Heart right ventricle (tissue), 16 donors: ENCODE data around the gene NPAS3. TPM values are rescaled to one million over a fixed set of nuclear protein-coding genes. Genes with fewer than 3 reads are reported as not detected.

ENCODE experiments used
- ATAC-seq, 8 donors: fragments of 200-7000 bp; cut with Tn5 transposase; one replicate each; pipeline ENCODE4 v1.9.1; 2020; ENCODE audit warnings: mild to moderate bottlenecking in 8 of 8, moderate library complexity in 8 of 8, moderate number of reproducible peaks in 1 of 8
- DNase-seq, 2 donors: peaks; one replicate each; pipeline ENCODE4 v3.0.0-alpha.2; 2020
- H3K27ac ChIP-seq, 10 donors: fragments of 200-600 bp; sonication (generic) in 2 of 10; one replicate each; pipeline versions ENCODE4 v1.5.0 to v1.8.0; 2020 to 2022; ENCODE audit warnings: mild to moderate bottlenecking in 3 of 10
- H3K27me3 ChIP-seq, 7 donors: fragments of 200-600 bp; one replicate each; pipeline ENCODE4 v1.8.0; 2021 to 2022; ENCODE audit warnings: mild to moderate bottlenecking in 2 of 7
- H3K36me3 ChIP-seq, 9 donors: fragments of 200-600 bp; sonication (generic) in 1 of 9; one replicate each; pipeline versions ENCODE4 v1.5.0 to v1.8.0; 2020 to 2022; ENCODE audit warnings: mild to moderate bottlenecking in 2 of 9
- H3K4me1 ChIP-seq, 9 donors: fragments of 200-600 bp; sonication (generic) in 1 of 9; one replicate each; pipeline versions ENCODE4 v1.5.0 to v1.8.0; 2020 to 2022; ENCODE audit warnings: mild to moderate bottlenecking in 4 of 9
- H3K4me3 ChIP-seq, 10 donors: fragments of 200-600 bp; sonication (generic) in 2 of 10; one replicate each; pipeline versions ENCODE4 v1.5.0 to v1.8.0; 2020 to 2022; ENCODE audit warnings: mild to moderate bottlenecking in 7 of 10, moderate library complexity in 2 of 10
- H3K9me3 ChIP-seq, 11 donors: fragments of 200-600 bp in 10 of 11; sonication (generic) in 2 of 11; one replicate each; pipeline versions ENCODE4 v1.5.0 to v1.8.0; 2013 to 2022; ENCODE audit warnings: mild to moderate bottlenecking in 2 of 11, control low read depth in 1 of 11, moderate library complexity in 1 of 11
- WGBS, 2 donors: extraction: QIAGEN DNeasy Blood & Tissue Kit; methylation state at CpG; one replicate each; pipeline ENCODE4 v1.1.7; 2013; ENCODE audit warnings: inconsistent platforms in 1 of 2; 5-methylcytosine and 5-hydroxymethylcytosine counted together
- intact Hi-C, 10 donors: fragments of 100-400 bp; cut with DNase I; formaldehyde crosslinking; loops; one replicate each; pipeline versions ENCODE4 v1.11.1 to v1.14.2; 2022
- polyA plus RNA-seq, 2 donors: library from polyadenylated mRNA; stranded (reverse); fragments of 200-250 nt; gene quantifications; one replicate each; pipeline ENCODE4 v1.2.3, GENCODE V29; 2013
- total RNA-seq, 10 donors: library from RNA; stranded (reverse); fragmentation: NEBNext Ultra II Directional in 3 of 10; extraction: Animal tissue kit (Norgen Biotek cat#: 25700) in 3 of 10; gene quantifications; one replicate each; pipeline versions ENCODE4 v1.2.1 to v1.2.4, GENCODE V29; 2021 to 2023
- TF ChIP-seq, protein P1 (sequence below), 9 donors: fragments of 200-600 bp; sonication (generic) in 2 of 9; IDR thresholded peaks; one replicate each; pipeline versions ENCODE4 v1.5.0 to v1.8.0; 2021 to 2022; ENCODE audit warnings: antibody characterized with exemption in 9 of 9, mild to moderate bottlenecking in 5 of 9, moderate library complexity in 1 of 9
- donor health status: Arrhythmogenic right ventricular cardiomyopathy.
- donor health status: ischemic (EF 13 %, LVEDD 7.1; RV severe dilation, severe dysfunction).
- donor health status: healthy with polysubstance abuse.
- donor health status: DM: no; HTN: yes; CAD: no.
- donor health status: DM: no; HTN: no; CAD: no.
- donor health status: ischemic (EF 25% LVEDD 6.9; RV normal size, moderate dysfunction).
- donor health status: ischemic (EF 25% LVEDD 5.7; RV mildly dilated, moderate dysfunction).
- donor health status: healthy.
- donor health status: DM: yes; HTN: yes; CAD: no.
- donor health status: Ischemic cardiomyopathy.
- donor health status: ischemic (EF 35%, LVEDD 5.7; RV mildly dilated, moderate dysfunction).
- donor health status: nonischemic (EF 11% LVEDD 7.7; RV severe dilation, severe dysfunction).
- donor health status: DM: yes; HTN: yes; CAD: no.
- donor health status: PGD.
- donor health status: ischemic (EF 29% LVEDD 5.4; RV normal size, mild dysfunction).
- donor health status: nonischemic (EF 23%, LVEDD 6.1; RV moderate dilation, normal function).

NPAS3 gene
- total and polyA plus RNA-seq, 12 donors = 0.12 to 2.8 (median 0.99) TPM

DNA sequence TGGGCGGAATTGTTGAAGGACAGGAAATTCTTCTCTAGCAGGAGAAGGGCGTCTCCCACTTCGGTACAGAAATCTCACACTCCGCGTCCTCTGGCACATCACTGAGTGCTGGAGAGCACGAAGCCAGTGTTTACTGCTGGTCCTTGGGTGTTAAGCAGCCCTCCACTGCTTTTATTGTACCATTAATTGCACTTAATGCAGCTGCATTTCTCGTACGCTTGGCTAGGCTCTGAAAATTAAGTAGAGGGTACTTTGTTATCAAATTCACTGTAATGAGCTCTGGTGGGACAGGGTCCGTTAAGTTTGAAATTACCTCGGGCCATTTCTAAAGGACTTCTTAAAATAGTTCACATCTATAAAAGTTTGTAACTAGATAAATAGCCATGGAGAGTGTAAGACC, 411.2 kb downstream of the NPAS3 start:
- H3K36me3 ChIP-seq = no peaks in the 10 kb centered on the region
- H3K4me1 ChIP-seq = no peaks in the 10 kb centered on the region
- no peaks in the 10 kb centered on the region for H3K9me3 ChIP-seq
- DNase-seq = no peak
- H3K27ac ChIP-seq = no peak overlapping the region
- WGBS, 2 donors = 69 to 78% methylated on average over 10 of the region's 10 CpGs
- H3K4me3 ChIP-seq = no peak overlapping the region
- intact Hi-C loops = loop anchor here in 1 of 10 donors (10.0 kb wide), 1 partner anchor 775 kb away; no protein-coding TSS in a partner anchor
- TF ChIP-seq, protein P1, sequence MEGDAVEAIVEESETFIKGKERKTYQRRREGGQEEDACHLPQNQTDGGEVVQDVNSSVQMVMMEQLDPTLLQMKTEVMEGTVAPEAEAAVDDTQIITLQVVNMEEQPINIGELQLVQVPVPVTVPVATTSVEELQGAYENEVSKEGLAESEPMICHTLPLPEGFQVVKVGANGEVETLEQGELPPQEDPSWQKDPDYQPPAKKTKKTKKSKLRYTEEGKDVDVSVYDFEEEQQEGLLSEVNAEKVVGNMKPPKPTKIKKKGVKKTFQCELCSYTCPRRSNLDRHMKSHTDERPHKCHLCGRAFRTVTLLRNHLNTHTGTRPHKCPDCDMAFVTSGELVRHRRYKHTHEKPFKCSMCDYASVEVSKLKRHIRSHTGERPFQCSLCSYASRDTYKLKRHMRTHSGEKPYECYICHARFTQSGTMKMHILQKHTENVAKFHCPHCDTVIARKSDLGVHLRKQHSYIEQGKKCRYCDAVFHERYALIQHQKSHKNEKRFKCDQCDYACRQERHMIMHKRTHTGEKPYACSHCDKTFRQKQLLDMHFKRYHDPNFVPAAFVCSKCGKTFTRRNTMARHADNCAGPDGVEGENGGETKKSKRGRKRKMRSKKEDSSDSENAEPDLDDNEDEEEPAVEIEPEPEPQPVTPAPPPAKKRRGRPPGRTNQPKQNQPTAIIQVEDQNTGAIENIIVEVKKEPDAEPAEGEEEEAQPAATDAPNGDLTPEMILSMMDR (IDR thresholded peaks at IDR 0.05) = no peak
- ATAC-seq = no peak
- H3K27me3 ChIP-seq = peaks cover 0 to under 1% (median 0%) of the 10 kb centered on the region in 7 donors

DNA sequence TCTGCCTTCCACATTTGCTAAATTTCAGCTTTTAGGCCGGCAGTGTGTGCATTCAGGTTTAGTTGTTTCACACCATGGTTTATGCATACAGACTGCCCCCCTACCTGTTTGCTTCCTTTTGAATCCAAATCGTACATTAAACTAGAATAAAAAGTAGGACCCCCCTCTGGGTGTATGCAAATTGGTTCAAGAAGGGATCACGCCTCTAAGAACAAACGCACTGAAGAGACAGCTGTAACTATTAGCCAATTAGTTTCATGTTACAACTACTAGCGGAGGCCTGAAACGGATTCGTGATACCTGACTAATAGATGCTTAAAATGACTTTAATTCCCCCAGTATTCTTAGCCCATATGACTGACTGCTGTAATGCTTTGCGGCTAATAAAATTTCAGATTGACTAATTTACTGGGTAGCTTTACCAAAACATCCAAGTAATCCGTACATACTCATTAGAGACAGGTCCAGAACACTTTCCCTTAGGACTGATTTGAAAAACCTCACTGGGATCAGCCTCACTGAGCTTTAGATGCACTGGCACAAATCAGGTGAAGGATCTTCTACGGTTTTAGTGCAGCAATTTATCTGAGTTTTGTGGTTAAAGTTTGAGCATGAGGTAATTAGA, 411.8 kb downstream of the NPAS3 start:
- Histone ChIP-seq H3K9me3 (no peaks in the 10 kb centered on the region), H3K4me1 (no peaks in the 10 kb centered on the region), H3K27ac (no peak overlapping the region), H3K36me3 (no peaks in the 10 kb centered on the region), H3K4me3 (no peak overlapping the region), H3K27me3 (no peaks in the 10 kb centered on the region)
- TF ChIP-seq, protein P1 (IDR thresholded peaks at IDR 0.05) = no peak
- ATAC-seq (no peak), DNase-seq (no peak)
- WGBS, 2 donors = 91% methylated on average over 10 of the region's 10 CpGs
- intact Hi-C loops = no loop called here

DNA sequence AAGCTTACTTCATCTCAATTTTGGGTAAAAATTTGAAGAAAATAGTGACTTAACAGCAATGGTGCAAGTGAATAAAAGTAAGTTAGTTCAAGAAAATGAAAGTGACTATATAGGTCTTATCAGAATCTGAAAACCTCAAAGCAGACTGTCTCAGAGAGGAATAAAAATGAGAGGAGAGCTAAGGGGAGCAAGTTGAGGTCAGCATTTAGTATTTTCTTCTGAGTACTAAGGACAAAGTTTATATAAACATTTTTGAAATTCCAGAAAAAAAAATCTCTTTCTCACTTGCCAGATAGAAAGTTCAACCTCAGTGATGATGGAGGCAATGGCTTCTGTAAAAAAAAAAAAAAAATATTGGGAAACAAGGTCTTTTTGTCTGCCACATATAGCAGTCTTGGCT, 414.1 kb downstream of the NPAS3 start:
- intact Hi-C loops = no loop called here
- no peak overlapping the region for H3K4me3 ChIP-seq
- H3K36me3 ChIP-seq = no peaks in the 10 kb centered on the region
- ATAC-seq (no peak), DNase-seq (no peak)
- H3K27me3 ChIP-seq = no peaks in the 10 kb centered on the region
- H3K27ac ChIP-seq = no peak overlapping the region
- H3K9me3 ChIP-seq = no peaks in the 10 kb centered on the region
- TF ChIP-seq, protein P1 (IDR thresholded peaks at IDR 0.05) = no peak
- H3K4me1 ChIP-seq = peaks cover 0 to 11% (median 0%) of the 10 kb centered on the region in 9 donors

DNA sequence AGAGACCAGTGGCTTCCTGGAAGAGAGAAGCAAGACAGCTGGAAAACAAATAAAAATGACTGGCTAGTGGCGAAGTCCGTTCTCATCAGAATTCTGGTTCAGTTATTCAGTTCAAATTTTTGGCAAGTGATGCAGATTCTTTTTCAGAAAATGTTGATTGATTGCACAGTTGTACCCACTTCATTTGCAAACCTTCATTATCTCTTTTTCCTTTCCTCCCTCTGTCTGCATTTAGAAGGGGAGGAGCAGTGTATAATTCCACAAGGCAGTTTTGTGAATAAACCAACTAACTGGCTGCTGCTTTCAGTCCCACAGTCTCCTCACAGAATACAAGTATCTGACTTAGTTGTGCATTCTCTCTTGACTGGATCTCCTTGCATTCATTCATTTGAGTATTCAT, 417.5 kb downstream of the NPAS3 start:
- Histone ChIP-seq H3K9me3 (no peaks in the 10 kb centered on the region), H3K4me3 (no peak overlapping the region), H3K36me3 (no peaks in the 10 kb centered on the region), H3K4me1 (peaks cover 0 to 11% (median 0%) of the 10 kb centered on the region in 9 donors), H3K27me3 (no peaks in the 10 kb centered on the region), H3K27ac (no peak overlapping the region)
- TF ChIP-seq, protein P1 (IDR thresholded peaks at IDR 0.05) = no peak
- 39 to 78% methylated on average over 2 of the region's 2 CpGs for WGBS, 2 donors
- ATAC-seq (no peak), DNase-seq (no peak)
- intact Hi-C loops = no loop called here
